Pancreas (tissue), 10 donors: ENCODE data around the gene CREBBP. TPM values are rescaled to one million over a fixed set of nuclear protein-coding genes. Genes with fewer than 3 reads are reported as not detected.

ENCODE experiments used
- ATAC-seq, 4 donors: fragments of 200-7000 bp; cut with Tn5 transposase; one replicate each; pipeline versions ENCODE4 v1.8.0 to v1.9.1; 2020; ENCODE audit warnings: mild to moderate bottlenecking in 4 of 4, moderate library complexity in 4 of 4
- DNase-seq, 6 donors: peaks; one replicate each; pipeline ENCODE4 v3.0.0-alpha.2; 2020
- FAIRE-seq: peaks from 2 replicates; lab custom pipeline; 2012; peaks lifted over from hg19 to GRCh38; lab: Jason Lieb, UNC
- H3K27ac ChIP-seq, 4 donors: fragments of 200-600 bp; sonication (generic); 1 replicate in 3 of 4; 2 replicates in 1 of 4; pipeline versions ENCODE4 v1.5.0 to v1.8.0; 2020
- H3K27me3 ChIP-seq, 4 donors: fragments of 200-600 bp; one replicate each; pipeline ENCODE4 v1.8.0; 2021
- H3K36me3 ChIP-seq, 3 donors: fragments of 200-600 bp; sonication (generic) in 1 of 3; one replicate each; pipeline versions ENCODE4 v1.5.0 to v1.8.0; 2020 to 2021
- H3K4me1 ChIP-seq, 3 donors: fragments of 200-600 bp; one replicate each; pipeline ENCODE4 v1.8.0; 2021
- H3K4me3 ChIP-seq, 4 donors: fragments of 200-600 bp; sonication (generic) in 2 of 4; one replicate each; pipeline versions ENCODE4 v1.5.0 to v1.8.0; 2020 to 2021
- H3K9me3 ChIP-seq, 4 donors: fragments of 200-600 bp; one replicate each; pipeline ENCODE4 v1.8.0; 2021
- WGBS, 2 donors: extraction: QIAGEN DNeasy Blood & Tissue Kit; methylation state at CpG; one replicate each; pipeline ENCODE4 v1.1.7; 2013; 5-methylcytosine and 5-hydroxymethylcytosine counted together
- intact Hi-C, 3 donors: fragments of 100-400 bp; cut with DNase I; formaldehyde crosslinking; loops; one replicate each; pipeline versions ENCODE4 v1.11.1 to v1.14.2; 2022
- polyA plus RNA-seq, 2 donors: library from polyadenylated mRNA; stranded (reverse); fragments of 200-250 nt; gene quantifications; one replicate each; pipeline ENCODE4 v1.2.3, GENCODE V29; 2013
- total RNA-seq, 6 donors: library from RNA; stranded (reverse); fragmentation: NEBNext Ultra II Directional in 4 of 6; extraction: Animal tissue kit (Norgen Biotek cat#: 25700) in 4 of 6; gene quantifications; one replicate each; pipeline versions ENCODE4 v1.2.1 to v1.2.4, GENCODE V29; 2021 to 2023
- TF ChIP-seq, protein P1 (sequence below), 4 donors: fragments of 200-600 bp; sonication (generic) in 3 of 4; IDR thresholded peaks; one replicate each; pipeline versions ENCODE4 v1.5.0 to v1.8.0; 2021; ENCODE audit warnings: antibody characterized with exemption in 4 of 4
- donor health status: healthy with polysubstance abuse.
- donor health status: DM: no; HTN: no; CAD: no; lungs with moderate emphysema.
- donor health status: DM: no; HTN: no; CAD: no.
- donor health status: control.
- donor health status: control.
- donor health status: Bipolar disorder and iron deficiency.
- donor health status: DM: yes; HTN: yes; CAD: no.
- donor health status: DM: no; HTN: no; CAD: no.
- donor health status: DM: no; HTN: no; CAD: no.
- donor health status: DM: yes; HTN: yes; CAD: no.

Gene CREBBP
- total and polyA plus RNA-seq, 8 donors: 14.4 to 49.4 (median 30.2) TPM

DNA sequence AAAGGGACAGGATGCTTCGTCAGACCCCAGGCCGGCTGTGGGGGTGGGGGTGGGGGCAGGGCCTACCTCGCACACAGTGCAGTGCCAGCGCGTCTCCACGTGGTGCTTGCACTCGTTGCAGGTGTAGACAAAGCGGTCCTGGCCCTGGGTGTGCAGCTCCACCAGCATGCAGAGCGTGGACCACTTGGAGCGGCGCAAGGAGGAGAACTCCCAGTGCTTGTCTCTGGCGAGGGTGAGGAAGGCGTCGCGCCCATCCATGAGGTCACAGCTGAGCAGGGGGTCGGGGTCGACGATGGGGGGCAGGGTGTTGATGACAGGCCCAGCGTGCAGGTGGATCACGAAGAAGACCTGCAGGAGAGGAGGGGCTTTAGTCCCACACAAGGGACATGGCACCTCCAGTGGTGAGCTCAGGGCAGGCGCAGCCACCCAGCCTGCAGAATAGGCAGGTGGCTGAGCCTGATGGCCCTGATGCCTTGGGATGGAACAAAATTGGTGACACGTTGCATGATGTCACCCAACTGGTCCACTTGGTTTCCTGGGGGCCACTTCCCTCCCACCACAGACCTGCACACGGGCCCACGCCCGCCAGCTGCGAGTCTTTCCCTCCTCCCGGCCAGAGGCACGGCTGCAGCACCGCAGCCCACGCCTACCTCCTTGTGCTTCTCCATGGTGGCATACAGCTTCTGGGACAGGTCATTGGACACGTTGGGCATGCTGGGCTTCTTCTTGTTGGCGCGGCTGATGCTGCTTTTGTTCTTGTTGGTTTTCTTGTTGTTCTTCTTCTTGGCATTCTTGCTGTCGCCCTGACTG is 149.2 kb downstream of the CREBBP start:
- WGBS, 2 donors: 92 to 93% methylated on average over 34 of the region's 34 CpGs
- TF ChIP-seq, protein P1, sequence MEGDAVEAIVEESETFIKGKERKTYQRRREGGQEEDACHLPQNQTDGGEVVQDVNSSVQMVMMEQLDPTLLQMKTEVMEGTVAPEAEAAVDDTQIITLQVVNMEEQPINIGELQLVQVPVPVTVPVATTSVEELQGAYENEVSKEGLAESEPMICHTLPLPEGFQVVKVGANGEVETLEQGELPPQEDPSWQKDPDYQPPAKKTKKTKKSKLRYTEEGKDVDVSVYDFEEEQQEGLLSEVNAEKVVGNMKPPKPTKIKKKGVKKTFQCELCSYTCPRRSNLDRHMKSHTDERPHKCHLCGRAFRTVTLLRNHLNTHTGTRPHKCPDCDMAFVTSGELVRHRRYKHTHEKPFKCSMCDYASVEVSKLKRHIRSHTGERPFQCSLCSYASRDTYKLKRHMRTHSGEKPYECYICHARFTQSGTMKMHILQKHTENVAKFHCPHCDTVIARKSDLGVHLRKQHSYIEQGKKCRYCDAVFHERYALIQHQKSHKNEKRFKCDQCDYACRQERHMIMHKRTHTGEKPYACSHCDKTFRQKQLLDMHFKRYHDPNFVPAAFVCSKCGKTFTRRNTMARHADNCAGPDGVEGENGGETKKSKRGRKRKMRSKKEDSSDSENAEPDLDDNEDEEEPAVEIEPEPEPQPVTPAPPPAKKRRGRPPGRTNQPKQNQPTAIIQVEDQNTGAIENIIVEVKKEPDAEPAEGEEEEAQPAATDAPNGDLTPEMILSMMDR (IDR thresholded peaks at IDR 0.05): no peak
- ATAC-seq: peak in 1 of 4 donors; percentile 5
- Histone ChIP-seq H3K9me3 (no peaks in the 10 kb centered on the region), H3K36me3 (peaks cover 8 to 82% (median 47%) of the 10 kb centered on the region in 3 donors), H3K27me3 (no peaks in the 10 kb centered on the region), H3K4me1 (no peaks in the 10 kb centered on the region), H3K27ac (no peak overlapping the region), H3K4me3 (no peak overlapping the region)
- peak in 3 of 6 donors; percentile 24 to 58 (median 55) for DNase-seq
- FAIRE-seq: no peak
- intact Hi-C loops: no loop called here

DNA sequence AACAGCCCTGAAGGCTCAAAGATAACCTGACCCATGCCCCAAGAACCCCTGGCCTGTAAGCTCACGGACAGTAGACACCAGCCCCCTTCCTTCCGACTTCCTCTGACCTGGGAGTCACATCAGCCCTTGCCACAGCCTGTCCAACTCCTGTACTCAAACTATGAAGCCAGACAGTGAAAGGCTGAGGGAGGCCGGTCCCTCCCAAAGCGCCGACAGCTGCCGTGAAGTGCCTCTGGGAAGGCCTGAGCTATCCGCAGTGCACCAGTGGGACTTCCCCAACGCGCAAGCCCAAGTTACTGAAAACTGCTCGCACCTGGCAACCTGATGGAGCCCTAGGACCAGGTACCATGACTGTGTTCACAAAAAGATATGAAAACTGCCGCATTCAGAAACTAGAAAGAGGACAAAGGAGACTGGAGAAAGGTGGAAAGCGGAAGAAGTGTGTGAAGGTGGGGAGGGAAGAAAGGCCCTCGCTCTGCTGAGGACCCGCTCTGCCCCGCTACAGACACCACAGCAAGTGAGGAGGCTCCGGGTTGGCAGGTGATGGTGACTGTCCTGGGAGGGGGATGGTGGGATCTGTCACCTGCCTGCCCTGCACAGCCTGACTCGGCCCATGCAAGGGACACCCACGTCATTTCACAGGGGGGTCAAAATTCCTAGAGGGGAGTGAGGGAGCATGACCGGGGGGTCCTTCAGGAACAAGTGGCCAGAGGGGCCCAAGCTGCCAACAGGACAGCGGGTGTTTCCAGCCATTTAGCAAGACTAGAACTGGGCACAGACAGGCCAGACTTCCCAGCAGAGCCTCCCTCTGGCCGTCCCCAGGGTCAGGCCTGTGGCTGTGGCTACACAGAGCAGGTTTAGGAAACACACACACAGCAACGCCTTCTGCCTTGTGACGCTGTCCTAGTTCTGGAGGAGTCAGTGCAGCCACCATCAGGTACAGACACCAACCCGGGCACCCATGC is 150.1 kb downstream of the CREBBP start:
- Histone ChIP-seq H3K27ac (no peak overlapping the region), H3K9me3 (no peaks in the 10 kb centered on the region), H3K4me1 (no peaks in the 10 kb centered on the region), H3K36me3 (peaks cover 5 to 74% (median 42%) of the 10 kb centered on the region in 3 donors), H3K4me3 (no peak overlapping the region), H3K27me3 (no peaks in the 10 kb centered on the region)
- FAIRE-seq (no peak), ATAC-seq (peak in 2 of 4 donors; percentile 8 to 14), DNase-seq (peak in 2 of 6 donors; percentile 18 to 26)
- TF ChIP-seq, protein P1 (IDR thresholded peaks at IDR 0.05): no peak
- intact Hi-C loops: no loop called here
- 92 to 93% methylated on average over 24 of the region's 24 CpGs for WGBS, 2 donors

DNA sequence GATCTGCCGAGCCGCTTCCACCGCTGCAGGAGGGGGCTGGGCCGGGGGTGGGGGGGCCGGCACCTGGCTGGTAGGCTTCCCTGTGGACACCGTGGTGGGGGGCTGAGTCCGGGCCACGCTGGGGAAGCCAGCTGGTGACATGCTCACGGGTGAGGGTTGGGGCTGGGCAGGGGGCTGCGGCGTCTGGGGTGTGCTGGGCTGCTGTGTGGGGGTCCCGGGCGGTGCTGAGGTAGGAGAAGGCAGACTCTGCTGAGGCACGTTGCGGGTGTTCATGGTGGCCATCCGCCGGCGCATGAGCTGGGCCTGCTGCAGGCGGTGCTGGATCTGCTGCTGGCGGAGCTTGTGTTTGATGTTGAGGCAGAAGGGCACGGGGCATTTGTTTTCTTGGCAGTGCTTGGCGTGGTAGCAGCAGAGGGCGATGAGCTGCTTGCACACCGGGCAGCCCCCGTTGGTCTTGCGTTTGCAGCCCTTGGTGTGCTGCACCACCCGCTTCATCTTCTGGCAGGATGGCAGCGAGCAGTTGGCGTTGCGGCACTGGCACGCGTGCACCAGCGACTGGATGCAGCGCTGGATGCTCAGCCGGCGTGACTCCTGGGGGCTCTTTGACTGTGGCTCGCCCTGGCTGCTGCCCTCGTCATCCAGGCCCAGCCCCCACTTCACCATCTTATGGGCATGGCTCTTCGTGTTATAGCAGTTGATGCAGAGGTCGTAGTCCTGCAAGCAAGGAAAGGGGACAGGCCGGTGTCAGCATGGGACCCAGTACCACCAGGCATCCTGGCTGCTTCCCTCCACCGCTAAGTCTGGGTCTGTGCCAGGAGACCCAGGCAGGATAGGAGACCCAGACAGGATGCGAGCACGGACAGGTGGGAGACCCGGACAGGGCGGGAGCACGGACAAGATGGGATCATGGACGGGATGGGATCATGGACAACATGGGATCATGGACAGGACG is 151.1 kb downstream of the CREBBP start:
- H3K36me3 ChIP-seq: peaks cover 2 to 64% (median 33%) of the 10 kb centered on the region in 3 donors
- ATAC-seq: no peak
- WGBS, 2 donors: 93 to 94% methylated on average over 49 of the region's 49 CpGs
- H3K4me1 ChIP-seq: no peaks in the 10 kb centered on the region
- no peak overlapping the region for H3K27ac ChIP-seq
- TF ChIP-seq, protein P1 (IDR thresholded peaks at IDR 0.05): no peak
- H3K9me3 ChIP-seq: no peaks in the 10 kb centered on the region
- peak in 2 of 6 donors; percentile 54 to 78 for DNase-seq
- no peaks in the 10 kb centered on the region for H3K27me3 ChIP-seq
- H3K4me3 ChIP-seq: no peak overlapping the region
- intact Hi-C loops: no loop called here
- FAIRE-seq: no peak

DNA sequence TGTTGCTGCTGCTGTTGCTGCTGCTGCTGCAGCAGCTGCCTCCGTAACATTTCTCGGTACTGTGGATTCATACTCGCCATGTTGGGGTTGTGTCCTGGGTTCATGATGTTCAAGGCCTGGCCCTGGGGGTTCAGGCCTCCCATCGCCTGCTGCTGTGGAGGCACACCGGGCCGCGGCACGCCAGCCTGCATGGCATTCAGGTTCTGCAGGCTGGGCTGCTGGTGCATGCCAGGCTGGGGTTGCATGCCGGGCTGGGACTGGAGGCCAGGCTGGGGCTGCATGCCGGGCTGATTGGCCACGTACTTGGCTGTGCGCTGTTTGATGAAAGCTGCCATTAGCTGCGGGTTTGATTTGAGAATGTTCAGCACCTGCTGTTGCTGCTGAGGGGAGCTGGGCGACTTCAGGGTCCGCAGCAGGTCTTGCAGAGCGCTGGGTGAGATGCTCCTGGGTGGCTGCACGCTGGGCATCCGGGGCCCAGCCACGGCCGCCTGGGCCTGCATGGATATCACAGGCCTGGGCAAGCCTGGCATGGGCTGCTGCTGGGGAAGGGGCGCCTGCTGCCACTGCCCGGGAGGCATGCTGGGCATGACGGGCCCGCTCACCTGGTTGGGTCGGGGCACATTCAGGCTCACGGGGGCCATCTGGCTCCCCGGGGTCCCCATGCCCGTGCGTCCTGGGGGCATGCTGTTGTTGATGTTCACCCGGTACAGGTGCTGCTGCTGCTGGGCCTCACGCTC is 151.9 kb downstream of the CREBBP start:
- Histone ChIP-seq H3K4me3 (no peak overlapping the region), H3K9me3 (no peaks in the 10 kb centered on the region), H3K27ac (no peak overlapping the region), H3K4me1 (no peaks in the 10 kb centered on the region), H3K36me3 (peaks cover 0 to 55% (median 29%) of the 10 kb centered on the region in 3 donors), H3K27me3 (no peaks in the 10 kb centered on the region)
- WGBS, 2 donors: 96% methylated on average over 30 to 31 of the region's 31 CpGs
- TF ChIP-seq, protein P1 (IDR thresholded peaks at IDR 0.05): no peak
- intact Hi-C loops: no loop called here
- ATAC-seq (peak in 1 of 4 donors; percentile 9), FAIRE-seq (no peak), DNase-seq (peak in 2 of 6 donors; percentile 52 to 68)
